SH-SY5Y (cell line): ENCODE data around the gene OR4K2.

Experiments
- GATA2 ChIP-seq: IDR thresholded peaks from 2 replicates; pipeline ENCODE4 v1.6.1; 2011; ENCODE audit warnings: mild to moderate bottlenecking, low read depth, low read length
- GATA3 ChIP-seq: IDR thresholded peaks from 2 replicates; pipeline ENCODE4 v1.6.1; 2011; ENCODE audit warnings: low read depth, mild to moderate bottlenecking, low read length, moderate library complexity

OR4K2 gene

GRCh38 chr14:19920021-19920657 is 45.2 kb downstream of the OR4K2 start, which contains the start of gene OR4K5:
TSS of gene OR4K5 (plus strand) at chr14:19920607. CDS start at chr14:19920607, 0 bp downstream.
- TF ChIP-seq GATA3 (no peak), GATA2 (no peak)

- no peak for TF ChIP-seq GATA3
- no peak for TF ChIP-seq GATA2
These were observed 55.7 kb downstream of the OR4K2 start, which contains the start of gene OR4K1 for GRCh38 chr14:19930617-19931016. TSS of gene OR4K1 (plus strand) at chr14:19930917. CDS start at chr14:19935667, 4,750 bp downstream.
